GM18511 (cell line): ENCODE data around the gene PYGB.
A peak's percentile ranks its signal among the peaks of the same experiment; 100 is the strongest.

Experiments used
- ATAC-seq: cut with Tn5 transposase; IDR thresholded peaks from one replicate; pipeline ENCODE4 v1.9.1; 2021; ENCODE audit warnings: mild to moderate bottlenecking, moderate library complexity; ENCODE audit not compliant: unreplicated experiment

Gene PYGB

GRCh38 chr20:25280574-25281535, 33.0 kb downstream of the PYGB start:
- no peak for ATAC-seq

DNA sequence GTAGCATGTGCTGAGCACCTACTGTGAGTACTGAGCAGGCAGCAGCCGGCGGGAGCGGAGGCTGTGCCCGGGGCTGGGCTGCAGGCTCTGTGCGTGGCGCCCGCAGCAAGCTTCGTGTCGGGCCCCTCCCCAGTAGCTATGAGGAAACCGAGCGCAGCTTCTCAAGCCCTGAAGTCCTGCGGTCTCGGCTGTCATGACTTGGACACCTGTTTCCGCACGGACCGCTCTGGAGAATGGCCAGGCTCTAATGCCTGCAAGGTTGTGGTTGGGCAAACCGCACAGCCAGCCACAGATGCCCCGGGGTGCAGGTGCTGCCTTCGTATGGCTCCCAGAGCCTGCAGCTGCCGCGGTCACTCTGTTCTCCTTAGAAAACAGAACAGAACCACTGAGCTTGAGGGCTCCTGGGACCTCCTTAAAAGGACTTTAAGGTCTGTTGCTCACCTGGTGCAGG, 33.7 kb downstream of the PYGB start:
- ATAC-seq = peak; percentile 89

DNA sequence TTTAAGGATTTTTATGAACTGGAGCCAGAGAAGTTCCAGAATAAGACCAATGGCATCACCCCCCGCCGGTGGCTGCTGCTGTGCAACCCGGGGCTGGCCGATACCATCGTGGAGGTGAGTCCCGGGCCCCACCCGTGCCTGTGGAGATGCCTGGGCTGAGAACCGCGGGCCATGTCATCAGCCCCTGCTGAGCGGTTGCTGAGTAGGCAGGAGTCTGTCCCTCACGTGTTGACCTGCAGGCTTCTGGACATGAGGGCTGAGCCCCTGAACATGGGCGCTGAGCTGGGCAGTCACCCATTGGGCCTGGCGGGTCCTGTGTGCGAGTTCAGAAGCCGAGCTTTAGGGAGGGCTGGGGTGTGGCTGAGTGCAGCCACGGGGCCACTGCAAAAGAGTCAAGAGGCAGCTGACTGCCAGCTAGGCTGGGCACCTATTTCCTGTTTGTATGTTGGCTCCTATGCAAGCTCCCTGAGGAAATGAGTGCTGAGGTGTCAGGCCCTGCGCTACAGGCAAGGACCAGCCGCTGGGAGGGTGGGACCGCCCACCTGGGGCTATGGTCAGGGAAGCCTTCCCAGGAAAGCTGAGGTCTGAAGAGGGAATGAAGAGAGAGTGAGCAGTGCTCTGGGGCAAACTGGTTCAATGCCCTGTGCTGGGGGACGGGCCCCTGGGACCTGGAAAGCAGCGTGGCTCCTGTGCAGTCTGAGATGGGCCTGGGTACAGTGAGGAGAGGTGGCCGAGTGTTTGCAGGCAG, 34.3 kb downstream of the PYGB start:
- ATAC-seq = peak; percentile 32

- no peak for ATAC-seq
Observed at GRCh38 chr20:25282796-25283195, 34.9 kb downstream of the PYGB start.

- no peak for ATAC-seq
Observed at GRCh38 chr20:25283221-25283951, 35.5 kb downstream of the PYGB start.

GRCh38 chr20:25284131-25284601, 36.3 kb downstream of the PYGB start:
- ATAC-seq = no peak

- no peak for ATAC-seq
Observed at GRCh38 chr20:25285091-25285647, 37.3 kb downstream of the PYGB start.

GRCh38 chr20:25285856-25286798, 38.2 kb downstream of the PYGB start:
- ATAC-seq = no peak

GRCh38 chr20:25286917-25287316, 39.0 kb downstream of the PYGB start:
- ATAC-seq = no peak

DNA sequence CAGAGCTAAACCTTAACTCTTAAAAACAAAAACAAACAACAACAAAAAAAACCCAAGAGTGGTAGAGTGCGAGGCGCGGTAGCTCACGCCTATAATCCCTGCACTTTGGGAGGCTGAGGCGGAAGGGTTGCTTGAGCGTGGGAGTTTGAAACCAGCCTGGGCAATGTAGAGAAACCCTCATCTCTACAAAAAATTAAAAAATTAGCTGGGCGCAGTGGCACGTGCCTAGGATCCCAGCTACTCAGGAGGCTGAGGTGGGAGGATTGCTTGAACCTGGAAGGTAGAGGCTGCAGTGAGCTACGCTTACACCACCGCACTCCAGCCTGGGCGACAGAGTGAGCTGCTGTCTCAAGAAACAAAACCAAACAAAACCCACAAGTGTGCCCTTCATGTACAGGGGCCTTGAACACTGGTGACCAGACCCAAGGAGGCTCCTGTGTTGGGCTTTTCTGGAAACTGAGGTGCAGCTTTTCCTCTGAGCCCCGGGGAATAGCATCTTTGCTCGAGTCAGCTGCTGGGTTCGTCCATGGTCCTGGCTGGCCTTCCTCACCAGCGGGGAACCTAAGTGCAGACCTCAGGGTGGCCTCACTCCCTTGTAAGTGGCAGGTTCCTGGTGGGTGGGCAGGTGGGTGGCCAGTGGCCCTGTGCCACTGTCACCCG, 39.9 kb downstream of the PYGB start:
- ATAC-seq = no peak

DNA sequence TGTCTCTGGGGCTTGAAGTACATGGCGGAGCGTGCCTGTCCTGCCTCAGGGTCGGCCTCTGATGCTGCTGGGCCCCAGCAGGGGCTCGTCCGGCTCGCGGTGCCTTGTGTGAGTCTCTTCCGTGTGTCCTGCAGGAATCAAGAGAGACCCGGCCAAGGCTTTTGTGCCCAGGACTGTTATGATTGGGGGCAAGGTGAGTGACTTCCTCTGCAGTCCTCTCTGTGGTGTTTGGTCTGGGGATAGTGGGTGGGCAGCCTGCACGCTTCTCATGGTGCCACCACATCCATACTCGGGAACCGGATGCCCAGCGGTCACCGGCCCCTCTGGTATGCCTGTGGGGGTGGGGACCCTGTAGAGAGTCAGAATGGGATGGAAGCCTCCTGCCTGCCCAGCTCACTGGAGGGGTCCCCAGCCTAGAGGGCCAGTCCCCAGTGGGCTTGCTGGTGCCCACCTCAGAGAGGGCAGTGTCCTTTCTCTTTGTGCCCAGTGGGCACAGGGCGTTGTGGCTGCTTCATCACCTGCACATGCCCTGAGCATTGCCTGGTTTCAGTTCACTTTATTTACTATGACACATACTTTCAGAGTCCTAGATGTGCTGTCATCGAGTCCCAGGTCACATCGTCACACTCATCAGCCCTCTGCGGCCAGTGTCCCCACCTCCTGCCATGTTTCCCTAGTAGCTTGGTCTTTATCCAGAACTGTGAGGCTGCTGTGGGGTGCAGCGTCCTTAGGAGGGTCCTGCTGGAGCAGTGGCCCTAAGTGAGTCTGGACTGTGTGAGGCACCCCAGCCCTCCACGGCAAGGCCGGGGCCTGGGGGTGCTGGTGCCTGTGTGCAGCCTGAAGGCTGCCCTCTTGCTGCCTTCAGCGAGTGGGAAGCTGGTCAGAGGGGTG, 40.7 kb downstream of the PYGB start:
- ATAC-seq = peak; percentile 98

DNA sequence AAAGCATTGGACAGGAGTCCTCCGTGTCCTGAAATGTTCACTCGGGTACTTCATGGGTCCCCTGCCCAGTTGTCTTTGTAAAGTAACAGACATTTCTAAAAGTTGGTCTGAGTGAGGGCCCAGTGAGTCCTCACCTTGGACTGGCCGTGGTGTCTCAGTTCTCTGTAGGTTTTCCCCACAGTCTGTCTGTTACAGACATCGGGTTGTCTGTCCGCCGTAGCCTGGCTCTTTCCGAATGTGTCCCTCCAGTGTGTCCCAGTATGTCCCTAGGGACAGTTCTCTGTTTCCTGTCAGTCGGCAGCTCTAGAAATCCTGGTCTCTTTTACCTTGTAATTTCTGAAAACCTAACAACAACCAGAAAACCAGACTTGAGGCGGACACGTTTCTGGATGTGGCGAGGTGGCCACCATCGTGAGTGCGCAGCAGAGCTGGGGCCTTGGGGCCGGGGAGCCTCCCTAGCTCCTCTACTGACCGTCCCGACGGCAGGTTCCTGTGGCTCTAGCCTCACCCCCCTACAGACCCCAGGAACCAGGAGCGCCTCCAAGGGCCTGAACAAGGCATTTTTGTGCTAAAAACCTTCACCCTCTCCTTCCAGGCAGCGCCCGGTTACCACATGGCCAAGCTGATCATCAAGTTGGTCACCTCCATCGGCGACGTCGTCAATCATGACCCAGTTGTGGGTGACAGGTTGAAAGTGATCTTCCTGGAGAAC, 42.2 kb downstream of the PYGB start:
- no peak for ATAC-seq

GRCh38 chr20:25290646-25291431, 43.0 kb downstream of the PYGB start:
- no peak for ATAC-seq

- ATAC-seq = no peak
Observed at GRCh38 chr20:25291432-25292133, 43.7 kb downstream of the PYGB start.

DNA sequence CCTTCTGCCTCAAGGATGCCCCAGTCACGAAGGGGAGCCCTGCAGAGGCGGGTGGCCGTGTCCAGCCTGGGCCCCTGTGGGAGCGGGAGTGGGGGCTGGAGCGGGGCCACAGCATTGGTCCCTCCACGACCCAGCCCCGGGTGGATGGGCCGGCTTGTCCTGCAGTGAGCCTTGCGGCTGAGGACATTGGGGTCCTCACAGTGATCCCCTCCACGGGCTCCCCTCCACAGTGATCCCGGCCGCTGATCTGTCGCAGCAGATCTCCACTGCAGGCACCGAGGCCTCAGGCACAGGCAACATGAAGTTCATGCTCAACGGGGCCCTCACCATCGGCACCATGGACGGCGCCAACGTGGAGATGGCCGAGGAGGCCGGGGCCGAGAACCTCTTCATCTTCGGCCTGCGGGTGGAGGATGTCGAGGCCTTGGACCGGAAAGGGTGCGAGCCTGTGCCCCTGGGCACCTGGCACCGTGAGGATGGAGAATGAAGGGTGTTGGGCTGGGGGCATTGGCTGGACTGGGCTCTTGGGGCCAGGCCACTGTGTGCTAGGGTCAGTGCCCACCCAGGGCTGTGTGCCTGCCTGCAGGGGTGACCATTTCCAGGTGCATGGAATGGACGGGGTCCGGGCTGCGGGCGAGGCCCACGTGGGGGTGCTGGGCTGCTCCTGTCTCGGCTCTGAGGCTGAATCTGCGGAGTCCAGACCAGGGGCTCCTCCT, 44.4 kb downstream of the PYGB start:
- ATAC-seq = no peak
